IPS-15b (cell line): ENCODE data around the gene MYMK.

Experiments used
- H3K27me3 ChIP-seq: one replicate; pipeline ENCODE4 v1.6.1; 2013; ENCODE audit warnings: low read length; ENCODE audit not compliant: control insufficient read depth, insufficient read depth
- H3K36me3 ChIP-seq: one replicate; pipeline ENCODE4 v1.6.1; 2013; ENCODE audit warnings: low read length; ENCODE audit not compliant: control insufficient read depth, insufficient read depth
- H3K4me1 ChIP-seq: one replicate; pipeline ENCODE4 v1.6.1; 2013; ENCODE audit warnings: mild to moderate bottlenecking, low read length; ENCODE audit not compliant: control insufficient read depth, insufficient read depth
- H3K4me3 ChIP-seq: one replicate; pipeline ENCODE4 v1.5.1; 2013; ENCODE audit warnings: low read depth, low read length
- H3K9ac ChIP-seq: one replicate; pipeline ENCODE4 v1.6.1; 2013; ENCODE audit warnings: low read depth, mild to moderate bottlenecking, low read length
- H3K9me3 ChIP-seq: one replicate; pipeline ENCODE4 v1.6.1; 2013; ENCODE audit warnings: mild to moderate bottlenecking, low read length; ENCODE audit not compliant: control insufficient read depth, insufficient read depth

Gene MYMK

GRCh38 chr9:133492061-133493021 is 32.4 kb downstream of the MYMK start:
- H3K9me3 ChIP-seq = no peaks in the 10 kb centered on the region
- H3K4me3 ChIP-seq = no peak overlapping the region
- no peaks in the 10 kb centered on the region for H3K27me3 ChIP-seq
- no peaks in the 10 kb centered on the region for H3K4me1 ChIP-seq
- no peak overlapping the region for H3K9ac ChIP-seq
- no peaks in the 10 kb centered on the region for H3K36me3 ChIP-seq

GRCh38 chr9:133491656-133491925 is 33.2 kb downstream of the MYMK start:
- no peak overlapping the region for H3K9ac ChIP-seq
- H3K4me1 ChIP-seq = no peaks in the 10 kb centered on the region
- H3K4me3 ChIP-seq = no peak overlapping the region
- H3K9me3 ChIP-seq = no peaks in the 10 kb centered on the region
- H3K27me3 ChIP-seq = no peaks in the 10 kb centered on the region
- H3K36me3 ChIP-seq = no peaks in the 10 kb centered on the region

GRCh38 chr9:133490865-133491655 is 33.7 kb downstream of the MYMK start:
- Histone ChIP-seq H3K9me3 (no peaks in the 10 kb centered on the region), H3K36me3 (no peaks in the 10 kb centered on the region), H3K4me3 (no peak overlapping the region), H3K27me3 (no peaks in the 10 kb centered on the region), H3K9ac (no peak overlapping the region), H3K4me1 (no peaks in the 10 kb centered on the region)

GRCh38 chr9:133490201-133490681 is 34.5 kb downstream of the MYMK start:
- no peak overlapping the region for H3K4me3 ChIP-seq
- H3K27me3 ChIP-seq = no peaks in the 10 kb centered on the region
- H3K4me1 ChIP-seq = no peaks in the 10 kb centered on the region
- no peaks in the 10 kb centered on the region for H3K36me3 ChIP-seq
- H3K9ac ChIP-seq = no peak overlapping the region
- H3K9me3 ChIP-seq = no peaks in the 10 kb centered on the region

- no peaks in the 10 kb centered on the region for H3K4me1 ChIP-seq
- no peaks in the 10 kb centered on the region for H3K27me3 ChIP-seq
- no peak overlapping the region for H3K9ac ChIP-seq
- no peak overlapping the region for H3K4me3 ChIP-seq
- no peaks in the 10 kb centered on the region for H3K36me3 ChIP-seq
- H3K9me3 ChIP-seq = no peaks in the 10 kb centered on the region
These were observed 35.2 kb downstream of the MYMK start for GRCh38 chr9:133489253-133490190.

GRCh38 chr9:133488686-133489252 is 36.0 kb downstream of the MYMK start:
- Histone ChIP-seq H3K4me3 (no peak overlapping the region), H3K9me3 (no peaks in the 10 kb centered on the region), H3K36me3 (no peaks in the 10 kb centered on the region), H3K4me1 (no peaks in the 10 kb centered on the region), H3K9ac (no peak overlapping the region), H3K27me3 (no peaks in the 10 kb centered on the region)

GRCh38 chr9:133487331-133487725 is 37.4 kb downstream of the MYMK start:
- no peaks in the 10 kb centered on the region for H3K9me3 ChIP-seq
- H3K27me3 ChIP-seq = peaks cover 2% of the 10 kb centered on the region
- H3K4me1 ChIP-seq = no peaks in the 10 kb centered on the region
- no peak overlapping the region for H3K9ac ChIP-seq
- no peaks in the 10 kb centered on the region for H3K36me3 ChIP-seq
- H3K4me3 ChIP-seq = no peak overlapping the region

GRCh38 chr9:133485531-133486260 is 39.1 kb downstream of the MYMK start:
- no peaks in the 10 kb centered on the region for H3K9me3 ChIP-seq
- no peak overlapping the region for H3K9ac ChIP-seq
- H3K4me3 ChIP-seq = no peak overlapping the region
- H3K27me3 ChIP-seq = peaks cover 2% of the 10 kb centered on the region
- no peaks in the 10 kb centered on the region for H3K36me3 ChIP-seq
- H3K4me1 ChIP-seq = no peaks in the 10 kb centered on the region

- H3K4me3 ChIP-seq = no peak overlapping the region
- no peak overlapping the region for H3K9ac ChIP-seq
These were observed 39.9 kb downstream of the MYMK start for GRCh38 chr9:133484671-133485437.

GRCh38 chr9:133483611-133484010 is 41.1 kb downstream of the MYMK start:
- no peak overlapping the region for H3K9ac ChIP-seq
- H3K27me3 ChIP-seq = peaks cover 8% of the 10 kb centered on the region
- no peaks in the 10 kb centered on the region for H3K4me1 ChIP-seq
- no peak overlapping the region for H3K4me3 ChIP-seq
- no peaks in the 10 kb centered on the region for H3K36me3 ChIP-seq
- H3K9me3 ChIP-seq = no peaks in the 10 kb centered on the region

More at GRCh38 chr9:133484671-133485437, 39.9 kb downstream of the MYMK start:
- H3K27me3 ChIP-seq = peaks cover 4% of the 10 kb centered on the region
- no peaks in the 10 kb centered on the region for H3K4me1 ChIP-seq
- H3K9me3 ChIP-seq = no peaks in the 10 kb centered on the region
- H3K36me3 ChIP-seq = no peaks in the 10 kb centered on the region
